Central memory CD8-positive, alpha-beta T cell (primary cell): ENCODE measurements around the gene BAIAP2L2.
"Not testable (repeated sequence)": the region's sequence is repeated elsewhere in the genome, so short reads cannot be mapped to it uniquely, and the experiment has no call there.

Experiments used
- ATAC-seq: fragments of 150-1000 bp; cut with Tn5 transposase; replicated peaks from 2 replicates; pipeline ENCODE4 v1.10.0; 2022; ENCODE audit warnings: mild to moderate bottlenecking, moderate FRiP score, moderate number of reproducible peaks; ENCODE audit not compliant: poor library complexity, severe bottlenecking; ENCODE audit errors: extremely low read depth
- DNase-seq, 2 donors: peaks; one replicate each; pipeline ENCODE4 v3.0.0; 2021; ENCODE audit warnings: low spot score in 2 of 2
- H3K27ac Mint-ChIP-seq: one replicate; pipeline ENCODE4 v1.8.0; 2022; ENCODE audit warnings: low read depth, mild to moderate bottlenecking, moderate library complexity, mixed read lengths
- H3K27me3 Mint-ChIP-seq: one replicate; pipeline ENCODE4 v1.8.0; 2022; ENCODE audit warnings: mixed read lengths
- H3K36me3 Mint-ChIP-seq: one replicate; pipeline ENCODE4 v1.8.0; 2022; ENCODE audit warnings: mild to moderate bottlenecking, moderate library complexity, mixed read lengths; ENCODE audit not compliant: insufficient read depth
- H3K4me1 Mint-ChIP-seq: one replicate; pipeline ENCODE4 v1.8.0; 2022; ENCODE audit warnings: mixed read lengths
- H3K4me3 Mint-ChIP-seq: one replicate; pipeline ENCODE4 v1.8.0; 2022; ENCODE audit warnings: mild to moderate bottlenecking, moderate library complexity, mixed read lengths
- H3K9me3 Mint-ChIP-seq: one replicate; pipeline ENCODE4 v1.8.0; 2022; ENCODE audit warnings: mixed read lengths

BAIAP2L2 gene

GRCh38 chr22:38038890-38039812 lies 71.3 kb downstream of the BAIAP2L2 start:
- Mint-ChIP-seq H3K4me3 (no peak overlapping the region), H3K27me3 (peaks cover 8% of the 10 kb centered on the region), H3K9me3 (no peaks in the 10 kb centered on the region), H3K4me1 (peaks cover 14% of the 10 kb centered on the region), H3K36me3 (no peaks in the 10 kb centered on the region), H3K27ac (no peak overlapping the region)
- DNase-seq (no peak), ATAC-seq (no peak)

GRCh38 chr22:38038426-38038825 lies 72.1 kb downstream of the BAIAP2L2 start:
- no peak for ATAC-seq
- Mint-ChIP-seq H3K4me1 (peaks cover 14% of the 10 kb centered on the region), H3K36me3 (no peaks in the 10 kb centered on the region), H3K9me3 (no peaks in the 10 kb centered on the region), H3K4me3 (no peak overlapping the region), H3K27ac (no peak overlapping the region), H3K27me3 (peaks cover 8% of the 10 kb centered on the region)
- no peak for DNase-seq

DNA sequence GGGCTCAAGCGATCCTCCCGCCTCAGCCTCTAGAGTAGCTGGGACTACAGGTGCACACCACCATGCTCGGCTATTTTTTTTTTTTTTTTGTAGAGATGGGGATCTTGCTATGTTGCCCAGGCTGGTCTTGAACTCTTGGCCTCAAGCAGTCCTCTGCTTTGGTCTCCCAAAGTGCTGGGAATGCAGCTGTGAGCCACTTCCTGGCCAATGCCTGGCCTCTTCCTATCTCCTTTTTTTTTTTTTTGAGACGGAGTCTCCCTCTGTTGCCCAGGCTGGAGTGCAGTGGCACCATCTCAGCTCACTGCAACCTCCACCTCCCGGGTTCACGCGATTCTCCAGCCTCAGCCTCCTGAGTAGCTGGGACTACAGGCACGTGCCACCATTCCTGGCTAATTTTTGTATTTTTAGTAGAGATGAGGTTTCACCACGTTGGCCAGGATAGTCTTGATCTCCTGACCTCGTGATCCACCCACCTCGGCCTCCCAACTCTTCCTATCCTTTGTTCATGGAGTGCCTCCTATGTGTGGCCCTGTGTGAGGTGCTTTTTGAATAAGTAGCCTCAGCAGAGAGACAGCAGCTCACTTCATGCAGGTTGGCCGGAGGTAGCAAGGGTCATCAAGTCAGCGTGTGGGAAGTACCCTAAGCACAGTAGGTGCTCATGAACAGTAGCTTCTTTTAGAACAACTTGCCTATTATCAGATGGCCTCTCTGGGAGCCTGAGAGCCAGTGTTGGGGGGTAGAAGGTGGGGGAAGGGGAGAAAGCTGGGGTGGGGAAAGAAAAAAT lies 72.9 kb downstream of the BAIAP2L2 start:
- not testable (repeated sequence) for H3K36me3 Mint-ChIP-seq, H3K4me3 Mint-ChIP-seq, H3K9me3 Mint-ChIP-seq, H3K27ac Mint-ChIP-seq, H3K27me3 Mint-ChIP-seq, DNase-seq, ATAC-seq
- peaks cover 14% of the 10 kb centered on the region for H3K4me1 Mint-ChIP-seq

GRCh38 chr22:38036392-38037062 lies 74.0 kb downstream of the BAIAP2L2 start:
- DNase-seq (no peak), ATAC-seq (no peak)
- Mint-ChIP-seq H3K4me1 (peaks cover 14% of the 10 kb centered on the region), H3K36me3 (no peaks in the 10 kb centered on the region), H3K4me3 (no peak overlapping the region), H3K9me3 (no peaks in the 10 kb centered on the region), H3K27ac (no peak overlapping the region), H3K27me3 (peaks cover 8% of the 10 kb centered on the region)

- DNase-seq = no peak
- Mint-ChIP-seq H3K4me1 (peaks cover 6% of the 10 kb centered on the region), H3K27ac (no peak overlapping the region), H3K36me3 (no peaks in the 10 kb centered on the region), H3K9me3 (no peaks in the 10 kb centered on the region), H3K4me3 (no peak overlapping the region), H3K27me3 (peaks cover 1% of the 10 kb centered on the region)
- no peak for ATAC-seq
Measured at GRCh38 chr22:38035530-38035885, 75.0 kb downstream of the BAIAP2L2 start.
